ENCODE data around the gene KLF16. TPM values are rescaled to one million over a fixed set of nuclear protein-coding genes. Genes with fewer than 3 reads are reported as not detected.

The KLF16 gene
- total RNA-seq, 2 donors from 2014 or later: 7.7 to 11.0 TPM

DNA sequence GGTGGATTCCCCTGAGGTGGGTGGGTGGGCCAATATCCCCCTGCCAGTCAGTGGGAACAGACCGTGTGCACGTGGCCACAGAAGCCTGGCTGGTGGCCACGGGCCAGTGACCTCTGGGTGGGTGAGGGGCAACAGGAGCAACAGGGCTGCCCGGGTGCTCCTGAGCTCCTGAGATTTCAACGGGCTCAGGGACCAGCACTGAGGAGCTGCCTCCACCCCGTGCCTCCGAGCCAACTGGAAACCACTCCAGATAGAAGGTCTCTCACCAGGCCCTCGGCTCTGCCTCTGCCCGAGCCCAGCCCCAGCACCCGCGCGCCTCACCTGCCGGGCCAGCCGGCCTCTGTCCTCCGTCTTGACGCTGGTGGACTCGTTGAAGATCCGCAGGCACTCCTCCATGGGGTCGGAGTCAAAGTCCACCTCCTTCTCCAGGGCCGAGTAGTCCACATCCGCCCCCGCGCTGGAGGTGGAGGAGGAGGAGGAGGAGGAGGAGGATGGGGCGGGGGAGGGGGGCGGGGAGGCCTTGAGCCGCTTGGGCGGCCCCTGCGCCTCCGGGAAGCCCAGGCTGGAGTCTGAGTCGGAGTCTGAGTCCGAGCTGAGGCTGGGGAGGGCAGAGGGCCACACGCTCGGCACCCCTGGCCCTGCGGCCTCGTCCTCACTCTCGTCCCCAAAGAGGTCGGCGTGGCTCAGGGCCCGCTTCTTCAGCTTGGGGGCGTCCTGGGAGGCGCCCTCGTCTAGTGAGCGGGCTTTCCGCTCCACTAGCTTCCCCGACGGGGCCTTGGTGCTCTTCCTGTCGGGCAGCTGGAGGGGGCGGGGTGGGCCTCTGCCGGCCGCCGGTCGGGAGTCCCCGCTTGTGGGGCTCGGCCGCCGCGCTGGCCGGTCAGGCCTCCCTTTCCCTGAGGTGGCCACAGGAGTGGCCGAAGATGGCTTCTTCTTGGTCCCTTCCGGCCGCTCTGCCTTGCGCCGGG, 36.5 kb downstream of the KLF16 start:
- no peak for DNase-seq (ENCODE audit: low spot score)
- Histone ChIP-seq H3K4me3 (no peak overlapping the region), H3K27me3 (replicated peaks; ENCODE audit: insufficient read depth) (no peaks in the 10 kb centered on the region), H3K4me1 (ENCODE audit: control insufficient read depth in 1 of 2, low read depth in 2 of 2) (peaks cover 0 to 4% of the 10 kb centered on the region in 2 donors), H3K9me3 (no peaks in the 10 kb centered on the region), H3K36me3 (peaks cover 37% of the 10 kb centered on the region), H3K27ac (no peak overlapping the region)
- TF ChIP-seq, protein P1, sequence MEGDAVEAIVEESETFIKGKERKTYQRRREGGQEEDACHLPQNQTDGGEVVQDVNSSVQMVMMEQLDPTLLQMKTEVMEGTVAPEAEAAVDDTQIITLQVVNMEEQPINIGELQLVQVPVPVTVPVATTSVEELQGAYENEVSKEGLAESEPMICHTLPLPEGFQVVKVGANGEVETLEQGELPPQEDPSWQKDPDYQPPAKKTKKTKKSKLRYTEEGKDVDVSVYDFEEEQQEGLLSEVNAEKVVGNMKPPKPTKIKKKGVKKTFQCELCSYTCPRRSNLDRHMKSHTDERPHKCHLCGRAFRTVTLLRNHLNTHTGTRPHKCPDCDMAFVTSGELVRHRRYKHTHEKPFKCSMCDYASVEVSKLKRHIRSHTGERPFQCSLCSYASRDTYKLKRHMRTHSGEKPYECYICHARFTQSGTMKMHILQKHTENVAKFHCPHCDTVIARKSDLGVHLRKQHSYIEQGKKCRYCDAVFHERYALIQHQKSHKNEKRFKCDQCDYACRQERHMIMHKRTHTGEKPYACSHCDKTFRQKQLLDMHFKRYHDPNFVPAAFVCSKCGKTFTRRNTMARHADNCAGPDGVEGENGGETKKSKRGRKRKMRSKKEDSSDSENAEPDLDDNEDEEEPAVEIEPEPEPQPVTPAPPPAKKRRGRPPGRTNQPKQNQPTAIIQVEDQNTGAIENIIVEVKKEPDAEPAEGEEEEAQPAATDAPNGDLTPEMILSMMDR (IDR thresholded peaks at IDR 0.05): no peak
- no peak for ATAC-seq (ENCODE audit: insufficient number of reproducible peaks, low FRiP score, low read depth)

DNA sequence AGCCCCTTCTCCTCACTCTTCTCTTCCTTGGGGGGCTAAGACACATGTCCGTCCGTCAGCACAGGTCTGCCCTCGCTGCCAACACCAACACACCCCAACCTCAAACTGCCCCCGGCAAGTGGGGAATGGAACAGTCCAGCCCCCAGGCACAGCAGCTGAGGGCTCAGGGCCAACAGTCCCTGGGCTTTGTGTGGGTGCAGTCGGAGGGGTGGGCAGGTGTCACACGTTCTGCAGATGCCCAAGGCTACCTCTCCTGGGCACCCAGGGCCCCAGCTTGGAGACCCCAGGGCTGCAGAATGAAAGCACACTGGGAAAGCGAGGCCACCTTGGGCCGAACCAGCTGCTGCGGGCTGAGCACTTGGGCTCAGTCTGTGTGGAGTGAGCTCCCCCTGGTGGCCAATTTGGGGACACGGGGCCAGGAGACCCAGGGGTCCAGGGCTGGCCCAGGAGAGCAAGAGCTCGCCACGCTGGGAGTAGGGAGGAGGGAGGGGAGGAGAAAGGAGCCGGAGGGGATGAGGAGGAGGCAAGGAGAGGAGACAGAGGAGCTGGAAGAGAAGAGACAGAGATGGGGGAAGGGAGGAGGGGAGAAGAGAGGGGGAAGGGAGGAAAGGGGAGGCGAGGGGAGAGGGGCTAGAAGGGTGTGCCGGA, 37.3 kb downstream of the KLF16 start:
- TF ChIP-seq, protein P1 (IDR thresholded peaks at IDR 0.05): peak; percentile 95

DNA sequence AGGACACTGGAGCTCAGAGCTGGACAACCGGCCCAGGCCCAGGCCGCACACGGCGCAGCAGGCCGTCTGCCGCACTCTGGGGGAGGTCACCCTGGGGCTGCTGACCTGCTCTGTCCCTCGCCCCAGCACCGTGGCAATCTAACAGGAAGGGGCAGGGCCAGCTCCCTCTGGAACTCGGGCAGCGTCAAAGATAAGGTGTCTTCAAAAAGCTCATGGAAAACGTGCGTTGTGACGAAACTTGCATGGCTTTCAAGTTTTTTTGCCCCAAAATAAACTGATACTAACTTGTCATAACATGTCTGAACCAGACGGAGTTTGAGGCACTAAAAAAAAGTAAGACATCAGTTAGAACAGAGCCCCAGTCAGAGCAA, 39.1 kb downstream of the KLF16 start:
- peaks cover 55% of the 10 kb centered on the region for H3K36me3 ChIP-seq
- no peak for DNase-seq (ENCODE audit: low spot score)
- TF ChIP-seq, protein P1 (IDR thresholded peaks at IDR 0.05): no peak
- no peak overlapping the region for H3K27ac ChIP-seq
- no peak for ATAC-seq (ENCODE audit: insufficient number of reproducible peaks, low FRiP score, low read depth)
- no peaks in the 10 kb centered on the region for H3K9me3 ChIP-seq
- H3K4me1 ChIP-seq (ENCODE audit: control insufficient read depth in 1 of 2, low read depth in 2 of 2): peaks cover 0 to 4% of the 10 kb centered on the region in 2 donors
- no peaks in the 10 kb centered on the region for H3K27me3 ChIP-seq (replicated peaks; ENCODE audit: insufficient read depth)
- no peak overlapping the region for H3K4me3 ChIP-seq

More for the DNA sequence above, 37.3 kb downstream of the KLF16 start:
- H3K27ac ChIP-seq: no peak overlapping the region
- ATAC-seq (ENCODE audit: insufficient number of reproducible peaks, low FRiP score, low read depth) (no peak), DNase-seq (ENCODE audit: low spot score) (no peak)
- no peaks in the 10 kb centered on the region for H3K27me3 ChIP-seq (replicated peaks; ENCODE audit: insufficient read depth)
- no peak overlapping the region for H3K4me3 ChIP-seq
- peaks cover 43% of the 10 kb centered on the region for H3K36me3 ChIP-seq
- H3K4me1 ChIP-seq (ENCODE audit: control insufficient read depth in 1 of 2, low read depth in 2 of 2): peaks cover 0 to 4% of the 10 kb centered on the region in 2 donors
- no peaks in the 10 kb centered on the region for H3K9me3 ChIP-seq

DNA sequence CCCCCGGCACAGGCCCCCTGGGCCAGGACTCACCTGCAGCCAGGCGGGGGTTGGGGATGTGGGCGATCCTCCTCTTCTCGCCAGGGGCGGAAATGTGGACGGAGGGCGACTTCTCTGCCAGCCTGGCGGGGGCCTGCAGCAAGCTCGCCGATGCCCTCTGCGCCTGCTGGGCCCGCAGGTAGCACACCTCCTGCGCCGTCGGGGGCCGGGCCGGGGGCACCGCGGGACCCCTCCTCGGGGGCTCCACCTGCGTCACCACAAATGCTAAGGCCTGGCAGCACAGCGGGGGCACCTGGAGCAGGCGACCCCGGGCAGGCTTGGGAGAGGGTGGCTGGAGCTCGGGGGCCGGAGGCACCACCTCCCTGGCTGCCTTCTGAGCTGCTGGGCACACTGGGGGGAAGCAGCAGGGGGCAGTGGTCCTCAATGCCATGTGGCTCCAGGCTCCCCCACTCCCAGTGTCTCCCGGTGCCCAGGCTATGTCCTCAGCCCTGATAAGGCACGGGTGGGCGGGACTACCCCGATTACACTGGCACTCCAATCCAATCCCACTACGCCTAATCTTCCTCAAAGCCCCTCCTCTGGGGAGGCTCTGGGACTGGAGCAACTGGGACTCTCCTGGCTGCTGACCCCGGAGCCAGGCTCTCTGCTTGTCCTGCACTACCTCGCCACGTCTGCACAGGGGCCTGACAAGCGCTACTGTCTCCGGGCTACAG, 39.7 kb downstream of the KLF16 start:
- DNase-seq (ENCODE audit: low spot score) (no peak), ATAC-seq (ENCODE audit: insufficient number of reproducible peaks, low FRiP score, low read depth) (no peak)
- peaks cover 59% of the 10 kb centered on the region for H3K36me3 ChIP-seq
- TF ChIP-seq, protein P1 (IDR thresholded peaks at IDR 0.05): no peak
- H3K4me1 ChIP-seq (ENCODE audit: control insufficient read depth in 1 of 2, low read depth in 2 of 2): peaks cover 0 to 4% of the 10 kb centered on the region in 2 donors
- H3K27me3 ChIP-seq (replicated peaks; ENCODE audit: insufficient read depth): no peaks in the 10 kb centered on the region
- H3K4me3 ChIP-seq: no peak overlapping the region
- no peak overlapping the region for H3K27ac ChIP-seq
- no peaks in the 10 kb centered on the region for H3K9me3 ChIP-seq

DNA sequence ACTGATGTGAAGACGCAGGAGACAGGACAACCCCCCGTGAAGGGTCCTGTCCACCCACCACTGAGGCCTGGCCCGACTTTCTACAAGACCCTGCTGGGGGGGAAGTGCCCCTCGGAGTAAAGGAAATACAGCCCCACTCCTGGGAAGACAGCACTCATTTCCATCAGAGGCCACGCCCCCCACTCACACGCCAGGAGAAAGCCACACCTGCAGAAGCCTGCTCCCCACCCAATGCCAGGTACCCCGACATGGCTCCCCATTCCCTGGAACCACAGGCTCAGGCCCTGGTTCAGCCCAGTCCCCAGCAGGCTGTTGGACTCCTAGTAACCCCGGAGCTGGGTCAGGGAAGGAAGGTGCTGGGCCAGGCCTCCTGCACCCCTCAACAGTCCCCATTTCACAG, 40.4 kb downstream of the KLF16 start:
- DNase-seq (ENCODE audit: low spot score) (no peak), ATAC-seq (ENCODE audit: insufficient number of reproducible peaks, low FRiP score, low read depth) (no peak)
- TF ChIP-seq, protein P1 (IDR thresholded peaks at IDR 0.05): no peak
- Histone ChIP-seq H3K4me1 (ENCODE audit: control insufficient read depth in 1 of 2, low read depth in 2 of 2) (peaks cover 0 to 4% of the 10 kb centered on the region in 2 donors), H3K9me3 (no peaks in the 10 kb centered on the region), H3K36me3 (peaks cover 61% of the 10 kb centered on the region), H3K4me3 (no peak overlapping the region), H3K27ac (no peak overlapping the region), H3K27me3 (replicated peaks; ENCODE audit: insufficient read depth) (no peaks in the 10 kb centered on the region)

All from thoracic aorta (tissue), 2 donors.